Umbilical cord (tissue), 2 donors: ENCODE data around the gene CDSN. TPM values are rescaled to one million over a fixed set of nuclear protein-coding genes. Genes with fewer than 3 reads are reported as not detected.
"Not testable (repeated sequence)": the region's sequence is repeated elsewhere in the genome, so short reads cannot be mapped to it uniquely, and the experiment has no call there.

ENCODE experiments used
- DNase-seq: peaks from one replicate; pipeline ENCODE4 v3.0.0-alpha.2; 2015; ENCODE audit warnings: low spot score
- total RNA-seq: library from RNA; depleted of rRNA; stranded (reverse); fragments of >200 nt; gene quantifications from one replicate; pipeline ENCODE4 v1.2.3, GENCODE V29; 2014; ENCODE audit warnings: low replicate concordance; ENCODE audit not compliant: insufficient read depth

CDSN gene
- total RNA-seq, 1 donor from 2014 or later = 2.4 TPM

DNA sequence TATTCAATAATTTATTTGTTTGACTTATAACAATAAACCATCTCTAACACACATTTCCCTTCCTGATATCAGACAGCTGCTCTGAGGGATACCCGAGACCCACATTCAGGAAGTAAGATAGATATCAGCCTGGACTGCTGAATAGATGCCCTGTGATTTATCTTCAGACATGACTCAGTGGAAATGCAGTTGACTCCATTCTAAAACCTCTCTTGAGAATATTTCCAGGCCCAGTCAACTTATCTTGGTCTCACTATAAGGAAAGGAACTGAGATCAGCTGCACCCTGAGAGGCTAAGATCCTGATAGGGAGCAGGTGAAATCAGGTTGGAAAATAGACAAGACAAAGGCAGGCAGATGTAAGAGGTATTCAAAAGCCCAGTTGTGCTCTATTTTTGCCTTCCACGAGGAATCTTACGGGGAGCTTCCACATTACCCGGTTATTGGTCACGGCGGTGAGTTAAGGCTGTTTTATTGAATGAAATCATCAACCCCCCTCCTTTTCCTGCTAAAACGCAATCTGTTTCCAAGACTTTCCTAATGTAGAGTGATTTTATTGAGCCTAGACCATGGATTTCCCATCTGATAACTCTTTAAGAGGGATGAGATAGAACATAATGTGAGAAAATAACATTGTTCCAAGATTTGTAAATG is 33.3 kb downstream of the CDSN start:
- peak; percentile 70 for DNase-seq

DNA sequence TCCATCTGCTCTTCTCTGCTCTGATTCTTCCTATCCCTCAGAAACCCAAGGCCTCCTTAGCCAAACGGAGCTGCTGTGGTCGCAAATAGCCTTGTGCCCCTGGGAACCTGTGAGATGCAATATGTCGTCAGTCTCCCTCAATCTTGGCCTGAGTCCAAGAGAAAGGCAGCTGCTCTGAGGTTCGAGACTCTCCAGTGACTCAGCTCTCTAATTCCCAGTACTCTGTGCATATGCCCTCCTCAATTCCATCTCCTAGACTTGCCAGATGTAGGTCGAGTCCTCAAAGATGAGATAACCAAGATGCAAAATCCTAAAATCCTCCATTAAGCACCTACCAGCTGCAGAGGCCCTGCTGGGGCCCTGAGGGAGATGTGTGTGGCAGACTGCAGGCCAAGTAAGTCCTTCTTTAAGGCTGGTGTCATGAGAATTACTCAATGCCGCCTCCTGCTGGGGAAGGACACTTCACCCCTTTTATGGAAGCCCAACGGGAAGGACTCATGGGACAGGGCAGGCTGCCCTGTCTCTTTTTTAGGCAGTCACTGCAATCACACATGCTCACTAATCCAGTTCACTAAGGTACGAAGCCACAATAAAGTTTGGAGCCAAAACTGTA is 36.4 kb downstream of the CDSN start:
- DNase-seq = peak; percentile 97

DNA sequence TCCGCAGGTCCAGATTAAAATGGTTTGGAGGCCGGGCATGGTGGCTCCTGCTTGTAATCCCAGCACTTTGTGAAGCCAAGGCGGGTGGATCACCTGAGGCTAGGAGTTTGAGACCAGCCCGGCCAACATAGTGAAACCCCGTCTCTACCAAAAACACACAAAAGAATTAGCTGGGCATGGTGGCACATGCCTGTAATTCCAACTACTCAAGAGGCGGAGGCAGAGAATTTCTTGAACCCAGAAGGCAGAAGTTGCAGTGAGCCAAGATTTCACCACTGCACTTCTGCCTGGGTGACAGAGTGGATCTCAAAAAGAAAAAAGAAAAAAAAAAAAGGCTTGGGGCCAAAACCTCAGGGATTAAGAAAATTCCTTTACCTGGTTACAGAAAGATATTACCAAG is 38.4 kb downstream of the CDSN start:
- DNase-seq = no peak

DNA sequence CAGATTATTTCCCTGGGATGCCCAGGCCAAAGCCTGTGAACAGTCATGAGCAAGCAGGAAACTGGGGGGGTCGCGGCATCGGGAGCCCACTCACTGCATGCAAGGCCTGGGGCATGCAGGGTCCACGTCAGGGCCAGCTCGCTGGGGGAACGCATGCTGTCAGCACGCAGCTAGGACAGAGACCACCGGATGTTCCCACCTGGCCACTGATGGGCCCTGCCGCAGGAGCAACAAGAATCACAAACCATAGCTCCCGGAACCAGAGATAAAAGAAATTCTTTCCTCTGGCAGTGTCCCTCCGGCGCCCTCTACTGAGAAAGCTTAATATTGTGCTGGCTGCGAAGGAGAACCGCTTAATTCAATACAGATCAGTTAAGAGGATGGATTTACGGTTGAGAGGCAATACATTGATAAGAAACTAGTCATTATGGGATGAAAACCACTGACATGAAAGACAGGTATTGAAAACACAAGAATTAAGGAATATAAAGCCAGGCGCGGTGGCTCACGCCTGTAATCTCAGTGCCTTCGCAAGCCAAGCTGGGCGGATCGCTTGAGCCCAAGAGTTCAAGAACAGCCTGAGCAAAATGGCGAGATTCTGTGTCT is 40.5 kb downstream of the CDSN start:
- DNase-seq = peak; percentile 74

DNA sequence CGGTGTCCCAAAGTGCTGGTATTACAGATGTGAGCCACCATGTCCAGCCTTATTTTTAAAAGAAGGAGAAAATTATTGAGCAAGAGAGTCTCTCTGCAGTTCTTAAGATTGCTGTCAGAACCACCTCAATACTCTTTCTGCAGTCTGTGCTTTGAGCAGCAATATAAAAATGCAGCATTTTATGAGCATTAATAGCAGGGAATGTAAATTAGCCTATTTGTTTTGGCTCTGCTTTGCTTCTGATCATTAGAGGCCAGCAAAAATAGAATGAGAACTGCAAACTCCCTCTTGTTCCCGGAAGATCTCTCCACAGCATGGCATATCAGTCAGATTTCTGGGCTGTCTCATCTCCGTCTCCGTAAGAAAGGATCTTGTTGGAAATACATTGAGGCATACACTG is 43.6 kb downstream of the CDSN start:
- no peak for DNase-seq

DNA sequence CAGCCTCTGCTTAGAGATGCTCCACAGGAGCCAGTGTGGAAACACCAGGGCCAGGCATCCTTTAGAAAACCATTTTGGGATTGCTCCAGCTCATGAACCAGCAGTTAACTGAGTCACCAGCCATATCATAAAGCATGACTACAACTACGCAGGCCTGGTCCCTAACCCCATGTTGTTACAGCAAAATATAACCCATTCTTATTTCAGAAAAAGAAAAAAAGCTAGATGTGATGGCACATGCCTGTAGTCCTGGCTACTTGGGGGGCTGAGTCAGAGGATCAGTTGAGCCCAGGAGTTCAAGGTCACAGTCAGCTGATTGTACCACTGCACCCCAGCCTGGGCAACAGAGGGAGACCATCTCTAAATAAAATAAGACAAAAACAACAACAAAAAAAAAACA is 44.7 kb downstream of the CDSN start:
- no peak for DNase-seq

DNA sequence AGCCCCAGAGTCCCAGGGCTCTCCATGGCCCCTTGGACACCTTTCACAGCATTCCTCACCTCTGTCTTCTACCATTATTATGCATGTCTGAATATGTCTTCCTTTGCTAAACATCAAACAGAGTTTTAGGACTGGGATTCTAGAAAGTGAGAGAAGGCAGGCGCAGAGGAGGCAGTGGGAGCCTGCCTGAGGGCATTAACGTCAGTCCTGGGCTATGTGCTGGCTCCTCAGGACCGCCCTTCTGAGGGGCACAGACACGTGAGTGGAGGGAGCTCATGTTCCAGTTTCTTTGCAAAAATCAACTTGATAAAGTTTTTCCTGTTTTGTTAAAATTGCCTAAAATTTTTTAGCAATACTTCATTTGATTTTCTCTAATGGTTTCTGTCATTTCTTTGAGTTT is 45.8 kb downstream of the CDSN start:
- DNase-seq = peak; percentile 74

DNA sequence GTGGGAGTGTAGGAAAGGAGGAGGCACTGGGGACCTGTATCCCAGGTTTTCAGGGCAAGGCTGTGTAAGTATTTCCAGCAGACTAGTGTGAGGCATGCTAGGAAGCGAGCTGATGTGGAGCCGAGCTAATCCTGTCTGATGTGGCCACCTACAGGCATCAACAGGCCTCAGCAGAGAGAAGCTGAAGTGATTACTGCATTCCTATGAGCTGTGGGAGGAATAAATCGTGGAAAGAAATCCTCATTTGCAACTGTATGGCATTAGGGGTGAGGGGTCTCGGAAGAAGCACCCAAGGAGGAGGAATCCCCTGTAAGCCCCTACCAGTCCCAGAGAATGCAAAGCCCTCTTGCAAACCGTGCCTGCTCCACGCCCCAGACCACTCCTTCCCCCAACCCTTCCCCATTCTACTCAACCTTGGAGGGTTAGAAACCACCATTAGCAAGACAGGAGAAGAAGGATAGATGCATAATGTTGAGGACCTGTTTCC is 49.5 kb downstream of the CDSN start:
- peak; percentile 78 for DNase-seq

DNA sequence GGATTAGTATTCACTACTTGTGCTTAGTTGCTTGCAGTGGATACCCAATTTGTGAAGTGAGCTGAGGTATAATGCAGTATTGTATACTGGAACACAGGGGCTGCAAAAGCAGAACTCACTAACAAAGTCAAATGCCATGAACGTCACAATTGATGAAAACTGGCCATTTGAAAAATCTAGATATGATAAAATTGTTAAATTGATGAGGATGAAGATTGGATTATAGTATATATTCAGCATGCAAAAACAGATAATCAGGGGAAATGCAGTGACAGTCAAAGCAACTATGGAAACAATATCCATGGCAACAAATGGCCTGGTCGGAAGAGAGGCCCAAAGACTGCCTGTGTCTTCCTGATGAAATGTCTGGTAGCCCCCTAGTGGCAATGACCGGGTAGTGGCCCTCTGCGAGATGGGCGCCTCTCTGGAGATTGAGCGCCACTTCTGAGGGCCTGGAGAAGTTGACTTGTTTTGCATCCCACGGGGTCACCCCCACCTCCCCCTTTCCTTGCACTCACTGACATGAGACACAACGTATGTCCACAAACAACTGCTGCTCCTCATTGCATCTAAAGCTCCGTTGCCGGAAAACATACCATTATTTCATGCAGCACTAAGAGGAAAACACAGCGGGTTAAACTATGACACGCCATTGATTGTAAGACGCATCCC is 51.4 kb downstream of the CDSN start:
- peak; percentile 83 for DNase-seq

DNA sequence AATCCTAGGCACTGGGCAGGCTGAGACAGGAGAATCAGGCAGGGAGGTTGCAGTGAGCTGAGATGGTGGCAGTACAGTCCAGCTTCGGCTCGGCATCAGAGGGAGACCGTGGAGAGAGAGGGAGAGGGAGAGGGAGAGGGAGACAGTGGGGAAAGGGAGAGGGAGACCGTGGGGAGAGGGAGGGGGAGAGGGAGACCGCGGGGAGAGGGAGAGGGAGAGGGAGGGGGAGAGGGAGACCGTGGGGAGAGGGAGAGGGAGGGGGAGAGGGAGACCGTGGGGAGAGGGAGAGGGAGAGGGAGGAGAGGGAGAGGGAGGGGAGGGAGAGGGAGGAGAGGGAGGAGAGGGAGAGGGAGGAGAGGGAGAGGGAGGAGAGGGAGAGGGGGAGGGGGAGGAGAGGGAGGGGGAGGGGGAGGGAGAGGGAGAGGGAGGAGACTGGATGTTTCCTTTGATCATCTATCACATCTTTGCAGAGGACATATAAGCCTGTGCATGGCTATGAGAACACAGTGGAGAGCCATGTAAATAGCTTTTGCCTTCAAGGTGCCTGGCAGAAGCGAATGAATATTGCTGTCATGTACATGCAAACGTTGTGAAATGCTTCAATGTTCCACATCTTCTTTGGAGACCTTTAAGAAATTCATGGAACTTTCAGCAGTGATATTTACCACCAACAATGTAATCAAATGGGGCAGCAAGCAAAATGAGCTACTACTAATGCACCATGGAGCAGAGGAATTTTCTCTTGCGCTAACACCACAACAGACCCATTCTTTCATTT is 52.2 kb downstream of the CDSN start:
- not testable (repeated sequence) for DNase-seq

DNA sequence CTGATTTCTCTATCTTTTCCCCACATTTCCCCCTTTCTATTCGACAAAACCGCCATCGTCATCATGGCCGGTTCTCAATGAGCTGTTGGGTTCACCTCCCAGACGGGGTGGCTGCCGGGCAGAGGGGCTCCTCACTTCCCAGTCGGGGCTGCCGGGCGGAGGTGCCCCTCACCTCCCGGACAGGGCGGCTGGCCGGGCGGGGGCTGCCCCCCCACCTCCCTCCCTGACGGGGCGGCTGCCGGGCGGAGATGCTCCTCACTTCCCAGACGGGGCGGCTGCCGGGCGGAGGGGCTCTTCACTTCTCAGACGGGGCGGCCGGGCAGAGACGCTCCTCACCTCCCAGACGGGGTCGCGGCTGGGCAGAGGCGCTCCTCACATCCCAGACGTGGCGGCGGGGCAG is 53.2 kb downstream of the CDSN start:
- not testable (repeated sequence) for DNase-seq

DNA sequence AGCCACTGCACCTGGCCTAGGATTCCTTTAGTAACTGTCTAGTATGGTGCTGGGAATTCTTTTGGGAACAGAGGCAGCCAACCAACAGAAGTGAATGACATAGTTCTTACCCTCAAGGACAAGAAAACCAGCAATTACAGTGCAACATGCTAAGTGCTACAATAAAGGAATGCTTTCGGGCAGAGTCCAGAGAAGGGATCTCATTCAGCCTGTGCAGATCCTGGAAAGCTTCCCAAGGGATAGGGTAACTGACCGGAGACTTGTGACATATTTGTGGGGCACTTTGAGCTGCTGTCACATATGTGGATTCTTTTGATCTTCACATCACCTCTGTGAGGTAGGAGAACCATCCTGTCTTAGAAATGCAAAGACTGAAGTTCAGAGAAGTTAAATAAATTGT is 54.7 kb downstream of the CDSN start:
- DNase-seq = no peak

Other genes starting within 250 kb of the CDSN start
- gene DDR1, start 235.9 kb downstream of the CDSN start, total RNA-seq = 19.0 TPM
- 1.4 TPM for gene GTF2H4, start 212.2 kb downstream of the CDSN start, total RNA-seq
- 20.5 TPM for gene VARS2, start 206.2 kb downstream of the CDSN start, total RNA-seq
- gene SFTA2, start 188.3 kb downstream of the CDSN start, total RNA-seq = not detected
- gene MUCL3, start 179.5 kb downstream of the CDSN start, total RNA-seq = 2.4 TPM
- not detected for gene MUC21, start 136.7 kb downstream of the CDSN start, total RNA-seq
- gene MUC22, start 110.0 kb downstream of the CDSN start, total RNA-seq = 6.5 TPM
- not detected for gene C6orf15, start 7.9 kb downstream of the CDSN start, total RNA-seq
- gene PSORS1C1, start 5.6 kb downstream of the CDSN start, total RNA-seq = 1.2 TPM
- not detected for gene PSORS1C2, start 18.6 kb upstream of the CDSN start, total RNA-seq
- gene CCHCR1, start 37.4 kb upstream of the CDSN start, total RNA-seq = 31.8 TPM
- 6.5 TPM for gene TCF19, start 38.1 kb upstream of the CDSN start, total RNA-seq
- gene POU5F1, start 50.2 kb upstream of the CDSN start, total RNA-seq = 4.1 TPM
- 107 TPM for gene HLA-C, start 151.6 kb upstream of the CDSN start, total RNA-seq
- gene HLA-B, start 236.7 kb upstream of the CDSN start, total RNA-seq = 113 TPM